SK-N-SH (cell line): ENCODE measurements around the gene DEGS2.

Source experiments
- EP300 ChIP-seq, 2 experiments: IDR thresholded peaks; 2 replicates each; pipeline versions ENCODE4 v1.4.0 to v1.6.1; 2012; ENCODE audit warnings: borderline replicate concordance in 1 of 2, low read depth in 1 of 2, low read length in 1 of 2
- GABPA ChIP-seq: IDR thresholded peaks from 2 replicates; pipeline ENCODE4 v1.4.0; 2012; ENCODE audit warnings: low read depth, mild to moderate bottlenecking
- MXI1 ChIP-seq: IDR thresholded peaks from 2 replicates; pipeline ENCODE4 v1.6.1; 2012; ENCODE audit warnings: mild to moderate bottlenecking, low read depth, low read length, improper control_type of control experiment
- NFIC ChIP-seq: IDR thresholded peaks from 2 replicates; pipeline ENCODE4 v1.4.0; 2012; ENCODE audit warnings: borderline replicate concordance
- POLR2AphosphoS5 ChIP-seq: IDR thresholded peaks from 2 replicates; pipeline ENCODE4 v1.6.1; 2012; ENCODE audit warnings: low read depth, low read length
- RAD21 ChIP-seq: IDR thresholded peaks from 2 replicates; pipeline ENCODE4 v1.6.1; 2012; ENCODE audit warnings: mild to moderate bottlenecking, low read length
- TAF1 ChIP-seq: IDR thresholded peaks from 2 replicates; pipeline ENCODE4 v1.6.1; 2012; ENCODE audit warnings: low read depth, mild to moderate bottlenecking, low read length, moderate library complexity, borderline replicate concordance
- TEAD4 ChIP-seq: IDR thresholded peaks from 2 replicates; pipeline ENCODE4 v1.4.0; 2012; ENCODE audit warnings: mild to moderate bottlenecking, borderline replicate concordance; ENCODE audit not compliant: insufficient read depth
- YY1 ChIP-seq: IDR thresholded peaks from 2 replicates; pipeline ENCODE4 v1.4.0; 2012; ENCODE audit warnings: low read depth, mild to moderate bottlenecking
- TF ChIP-seq, protein P1 (sequence below): fragments of 200-600 bp; sonication (generic); IDR thresholded peaks from 2 replicates; pipeline ENCODE4 v1.6.1; 2017; ENCODE audit warnings: antibody characterized with exemption, mild to moderate bottlenecking, moderate library complexity
- TF ChIP-seq, protein P2 (sequence below): fragments of 150-350 bp; IDR thresholded peaks from 2 replicates; pipeline ENCODE4 v1.6.1; 2017; ENCODE audit warnings: antibody characterized with exemption, low read length, low read depth, borderline replicate concordance
- TF ChIP-seq, protein P3 (sequence below): IDR thresholded peaks from 2 replicates; pipeline ENCODE4 v1.4.0; 2012; ENCODE audit warnings: low read depth
- TF ChIP-seq, protein P4 (sequence below): IDR thresholded peaks from 2 replicates; pipeline ENCODE4 v1.6.1; 2012; ENCODE audit warnings: mild to moderate bottlenecking, low read depth, low read length, moderate library complexity

DNA sequence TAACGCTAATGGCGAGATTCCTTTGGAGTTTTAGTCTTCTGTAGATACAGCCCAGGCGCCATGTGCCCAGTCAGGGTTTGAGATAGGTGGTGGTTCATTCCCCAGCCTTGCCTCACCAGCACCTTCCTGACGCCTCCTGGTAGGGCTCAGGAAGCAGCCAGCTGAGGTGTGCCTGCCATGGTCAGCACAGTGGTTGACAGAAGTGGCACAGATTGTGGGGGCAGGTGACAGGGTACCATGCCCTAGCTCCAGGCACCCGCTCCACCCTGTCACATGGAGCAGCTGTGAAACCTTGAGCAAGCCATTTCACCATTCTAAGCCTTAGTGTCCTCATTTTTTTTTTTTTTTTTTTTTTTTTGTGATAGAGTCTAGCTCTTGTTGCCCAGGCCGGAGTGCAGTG, 48.6 kb downstream of the DEGS2 start:
- no peak for TF ChIP-seq MXI1
- TF ChIP-seq, protein P1, sequence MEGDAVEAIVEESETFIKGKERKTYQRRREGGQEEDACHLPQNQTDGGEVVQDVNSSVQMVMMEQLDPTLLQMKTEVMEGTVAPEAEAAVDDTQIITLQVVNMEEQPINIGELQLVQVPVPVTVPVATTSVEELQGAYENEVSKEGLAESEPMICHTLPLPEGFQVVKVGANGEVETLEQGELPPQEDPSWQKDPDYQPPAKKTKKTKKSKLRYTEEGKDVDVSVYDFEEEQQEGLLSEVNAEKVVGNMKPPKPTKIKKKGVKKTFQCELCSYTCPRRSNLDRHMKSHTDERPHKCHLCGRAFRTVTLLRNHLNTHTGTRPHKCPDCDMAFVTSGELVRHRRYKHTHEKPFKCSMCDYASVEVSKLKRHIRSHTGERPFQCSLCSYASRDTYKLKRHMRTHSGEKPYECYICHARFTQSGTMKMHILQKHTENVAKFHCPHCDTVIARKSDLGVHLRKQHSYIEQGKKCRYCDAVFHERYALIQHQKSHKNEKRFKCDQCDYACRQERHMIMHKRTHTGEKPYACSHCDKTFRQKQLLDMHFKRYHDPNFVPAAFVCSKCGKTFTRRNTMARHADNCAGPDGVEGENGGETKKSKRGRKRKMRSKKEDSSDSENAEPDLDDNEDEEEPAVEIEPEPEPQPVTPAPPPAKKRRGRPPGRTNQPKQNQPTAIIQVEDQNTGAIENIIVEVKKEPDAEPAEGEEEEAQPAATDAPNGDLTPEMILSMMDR, result no peak
- no peak for TF ChIP-seq POLR2AphosphoS5
- no peak for TF ChIP-seq GABPA
- no peak for TF ChIP-seq EP300 (IDR thresholded peaks at IDR 0.05; ENCODE audit: borderline replicate concordance in 1 of 2, low read depth in 1 of 2, low read length in 1 of 2)
- TF ChIP-seq, protein P2, sequence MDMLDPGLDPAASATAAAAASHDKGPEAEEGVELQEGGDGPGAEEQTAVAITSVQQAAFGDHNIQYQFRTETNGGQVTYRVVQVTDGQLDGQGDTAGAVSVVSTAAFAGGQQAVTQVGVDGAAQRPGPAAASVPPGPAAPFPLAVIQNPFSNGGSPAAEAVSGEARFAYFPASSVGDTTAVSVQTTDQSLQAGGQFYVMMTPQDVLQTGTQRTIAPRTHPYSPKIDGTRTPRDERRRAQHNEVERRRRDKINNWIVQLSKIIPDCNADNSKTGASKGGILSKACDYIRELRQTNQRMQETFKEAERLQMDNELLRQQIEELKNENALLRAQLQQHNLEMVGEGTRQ, result no peak
- TF ChIP-seq YY1, result no peak
- TF ChIP-seq TAF1, result no peak
- TF ChIP-seq, protein P3, sequence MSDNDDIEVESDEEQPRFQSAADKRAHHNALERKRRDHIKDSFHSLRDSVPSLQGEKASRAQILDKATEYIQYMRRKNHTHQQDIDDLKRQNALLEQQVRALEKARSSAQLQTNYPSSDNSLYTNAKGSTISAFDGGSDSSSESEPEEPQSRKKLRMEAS, result no peak
- TF ChIP-seq TEAD4, result no peak
- TF ChIP-seq RAD21, result no peak
- no peak for TF ChIP-seq NFIC
- TF ChIP-seq, protein P4, sequence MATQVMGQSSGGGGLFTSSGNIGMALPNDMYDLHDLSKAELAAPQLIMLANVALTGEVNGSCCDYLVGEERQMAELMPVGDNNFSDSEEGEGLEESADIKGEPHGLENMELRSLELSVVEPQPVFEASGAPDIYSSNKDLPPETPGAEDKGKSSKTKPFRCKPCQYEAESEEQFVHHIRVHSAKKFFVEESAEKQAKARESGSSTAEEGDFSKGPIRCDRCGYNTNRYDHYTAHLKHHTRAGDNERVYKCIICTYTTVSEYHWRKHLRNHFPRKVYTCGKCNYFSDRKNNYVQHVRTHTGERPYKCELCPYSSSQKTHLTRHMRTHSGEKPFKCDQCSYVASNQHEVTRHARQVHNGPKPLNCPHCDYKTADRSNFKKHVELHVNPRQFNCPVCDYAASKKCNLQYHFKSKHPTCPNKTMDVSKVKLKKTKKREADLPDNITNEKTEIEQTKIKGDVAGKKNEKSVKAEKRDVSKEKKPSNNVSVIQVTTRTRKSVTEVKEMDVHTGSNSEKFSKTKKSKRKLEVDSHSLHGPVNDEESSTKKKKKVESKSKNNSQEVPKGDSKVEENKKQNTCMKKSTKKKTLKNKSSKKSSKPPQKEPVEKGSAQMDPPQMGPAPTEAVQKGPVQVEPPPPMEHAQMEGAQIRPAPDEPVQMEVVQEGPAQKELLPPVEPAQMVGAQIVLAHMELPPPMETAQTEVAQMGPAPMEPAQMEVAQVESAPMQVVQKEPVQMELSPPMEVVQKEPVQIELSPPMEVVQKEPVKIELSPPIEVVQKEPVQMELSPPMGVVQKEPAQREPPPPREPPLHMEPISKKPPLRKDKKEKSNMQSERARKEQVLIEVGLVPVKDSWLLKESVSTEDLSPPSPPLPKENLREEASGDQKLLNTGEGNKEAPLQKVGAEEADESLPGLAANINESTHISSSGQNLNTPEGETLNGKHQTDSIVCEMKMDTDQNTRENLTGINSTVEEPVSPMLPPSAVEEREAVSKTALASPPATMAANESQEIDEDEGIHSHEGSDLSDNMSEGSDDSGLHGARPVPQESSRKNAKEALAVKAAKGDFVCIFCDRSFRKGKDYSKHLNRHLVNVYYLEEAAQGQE, result no peak
